Natural killer cell (primary cell): ENCODE measurements around the gene AP1S1. TPM values are rescaled to one million over a fixed set of nuclear protein-coding genes. Genes with fewer than 3 reads are reported as not detected.
A peak's percentile ranks its signal among the peaks of the same experiment; 100 is the strongest.
"Not testable (repeated sequence)": the region's sequence is repeated elsewhere in the genome, so short reads cannot be mapped to it uniquely, and the experiment has no call there.

Source experiments
- ATAC-seq, 3 donors: fragments of 150-1000 bp in 2 of 3; fragments of 200-7000 bp in 1 of 3; cut with Tn5 transposase; 1 replicate in 1 of 3; 2 replicates in 2 of 3; pipeline ENCODE4 v1.10.0; 2021; ENCODE audit warnings: mild to moderate bottlenecking in 2 of 3, moderate library complexity in 2 of 3
- DNase-seq, 2 donors: peaks; one replicate each; pipeline versions ENCODE4 v3.0.0 to v3.0.0-alpha.2; 2013 to 2021; ENCODE audit warnings: mixed read lengths in 1 of 2
- H3K27ac ChIP-seq: one replicate; pipeline ENCODE4 v1.5.1; 2013; ENCODE audit warnings: mild to moderate bottlenecking, low read length
- H3K27me3 ChIP-seq: one replicate; pipeline ENCODE4 v1.6.1; 2013; ENCODE audit warnings: low read length; ENCODE audit not compliant: control insufficient read depth, insufficient read depth
- H3K36me3 ChIP-seq: one replicate; pipeline ENCODE4 v1.6.1; 2013; ENCODE audit warnings: low read length; ENCODE audit not compliant: control insufficient read depth, insufficient read depth
- H3K4me1 ChIP-seq: one replicate; pipeline ENCODE4 v1.6.1; 2013; ENCODE audit warnings: low read length; ENCODE audit not compliant: control insufficient read depth, insufficient read depth
- H3K4me3 ChIP-seq: one replicate; pipeline ENCODE4 v1.5.1; 2013; ENCODE audit warnings: low read length
- H3K9me3 ChIP-seq: one replicate; pipeline ENCODE4 v1.6.1; 2013; ENCODE audit warnings: low read length; ENCODE audit not compliant: control insufficient read depth, insufficient read depth
- H3K27ac Mint-ChIP-seq, 2 donors: one replicate each; pipeline ENCODE4 v1.8.0; 2022; ENCODE audit warnings: mild to moderate bottlenecking in 2 of 2, mixed read lengths in 2 of 2, moderate library complexity in 1 of 2
- H3K27me3 Mint-ChIP-seq, 2 donors: one replicate each; pipeline ENCODE4 v1.8.0; 2022; ENCODE audit warnings: low read depth in 2 of 2, mixed read lengths in 2 of 2
- H3K36me3 Mint-ChIP-seq: one replicate; pipeline ENCODE4 v1.8.0; 2022; ENCODE audit warnings: mixed read lengths
- H3K4me1 Mint-ChIP-seq, 2 donors: one replicate each; pipeline ENCODE4 v1.8.0; 2022; ENCODE audit warnings: mixed read lengths in 2 of 2
- H3K4me3 Mint-ChIP-seq: one replicate; pipeline ENCODE4 v1.8.0; 2022; ENCODE audit warnings: mild to moderate bottlenecking, moderate library complexity, mixed read lengths
- H3K9me3 Mint-ChIP-seq, 2 donors: one replicate each; pipeline ENCODE4 v1.8.0; 2022; ENCODE audit warnings: mixed read lengths in 2 of 2
- WGBS: methylation state at CpG from one replicate; pipeline ENCODE4 v1.1.7; 2013; ENCODE audit warnings: missing lambda C conversion rate; ENCODE audit not compliant: insufficient coverage; 5-methylcytosine and 5-hydroxymethylcytosine counted together
- intact Hi-C: fragments of 100-400 bp; cut with micrococcal nuclease; formaldehyde crosslinking; loops from one replicate; pipeline ENCODE4 v1.14.2; 2022
- total RNA-seq, 4 donors: library from RNA; stranded (reverse); fragments of 120-200 nt in 1 of 4; gene quantifications; one replicate each; pipeline versions ENCODE4 v1.2.3 to v1.2.4, GENCODE V29; 2013 to 2022
- TF ChIP-seq, protein P1 (sequence below): fragments of 200-600 bp; IDR thresholded peaks from one replicate; pipeline ENCODE4 v1.8.0; 2022; ENCODE audit warnings: antibody characterized with exemption

The AP1S1 gene
- total RNA-seq, 3 donors from 2014 or later (not counting 1 experiment from before 2014, with no cell fraction given) = 4.3 to 7.0 (median 5.0) TPM

DNA sequence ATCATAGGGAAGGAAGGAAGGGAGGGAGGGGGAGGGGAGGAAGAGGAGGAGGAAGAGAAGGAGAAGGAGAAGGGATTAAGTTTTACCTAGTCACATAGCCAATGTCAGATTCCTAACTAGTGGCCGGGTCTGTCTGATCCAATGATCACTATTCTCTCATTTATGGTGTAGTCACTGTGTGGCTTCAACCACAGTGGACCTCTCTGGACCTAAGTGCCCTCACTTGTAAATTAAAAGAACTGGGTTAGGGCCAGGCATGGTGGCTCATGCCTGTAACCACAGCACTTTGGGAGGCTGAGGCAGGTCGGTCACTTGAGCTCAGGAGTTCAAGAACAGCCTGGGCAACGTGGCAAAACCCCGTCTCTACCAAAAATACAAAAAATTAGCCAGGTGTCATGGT is 34.0 kb upstream of the AP1S1 start:
- intact Hi-C loops = no loop called here
- Mint-ChIP-seq H3K4me1 (peaks cover 20 to 21% of the 10 kb centered on the region in 2 donors), H3K27me3 (peaks cover 12 to 18% of the 10 kb centered on the region in 2 donors), H3K4me3 (no peak overlapping the region), H3K36me3 (no peaks in the 10 kb centered on the region), H3K27ac (no peak overlapping the region), H3K9me3 (no peaks in the 10 kb centered on the region)
- TF ChIP-seq, protein P1, sequence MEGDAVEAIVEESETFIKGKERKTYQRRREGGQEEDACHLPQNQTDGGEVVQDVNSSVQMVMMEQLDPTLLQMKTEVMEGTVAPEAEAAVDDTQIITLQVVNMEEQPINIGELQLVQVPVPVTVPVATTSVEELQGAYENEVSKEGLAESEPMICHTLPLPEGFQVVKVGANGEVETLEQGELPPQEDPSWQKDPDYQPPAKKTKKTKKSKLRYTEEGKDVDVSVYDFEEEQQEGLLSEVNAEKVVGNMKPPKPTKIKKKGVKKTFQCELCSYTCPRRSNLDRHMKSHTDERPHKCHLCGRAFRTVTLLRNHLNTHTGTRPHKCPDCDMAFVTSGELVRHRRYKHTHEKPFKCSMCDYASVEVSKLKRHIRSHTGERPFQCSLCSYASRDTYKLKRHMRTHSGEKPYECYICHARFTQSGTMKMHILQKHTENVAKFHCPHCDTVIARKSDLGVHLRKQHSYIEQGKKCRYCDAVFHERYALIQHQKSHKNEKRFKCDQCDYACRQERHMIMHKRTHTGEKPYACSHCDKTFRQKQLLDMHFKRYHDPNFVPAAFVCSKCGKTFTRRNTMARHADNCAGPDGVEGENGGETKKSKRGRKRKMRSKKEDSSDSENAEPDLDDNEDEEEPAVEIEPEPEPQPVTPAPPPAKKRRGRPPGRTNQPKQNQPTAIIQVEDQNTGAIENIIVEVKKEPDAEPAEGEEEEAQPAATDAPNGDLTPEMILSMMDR = no peak
- ATAC-seq (no peak), DNase-seq (no peak)
- Histone ChIP-seq H3K36me3 (no peaks in the 10 kb centered on the region), H3K9me3 (no peaks in the 10 kb centered on the region), H3K4me3 (no peak overlapping the region), H3K27me3 (peaks cover under 1% of the 10 kb centered on the region), H3K27ac (no peak overlapping the region), H3K4me1 (peaks cover 20% of the 10 kb centered on the region)
- 77% methylated on average over 4 of the region's 4 CpGs for WGBS

DNA sequence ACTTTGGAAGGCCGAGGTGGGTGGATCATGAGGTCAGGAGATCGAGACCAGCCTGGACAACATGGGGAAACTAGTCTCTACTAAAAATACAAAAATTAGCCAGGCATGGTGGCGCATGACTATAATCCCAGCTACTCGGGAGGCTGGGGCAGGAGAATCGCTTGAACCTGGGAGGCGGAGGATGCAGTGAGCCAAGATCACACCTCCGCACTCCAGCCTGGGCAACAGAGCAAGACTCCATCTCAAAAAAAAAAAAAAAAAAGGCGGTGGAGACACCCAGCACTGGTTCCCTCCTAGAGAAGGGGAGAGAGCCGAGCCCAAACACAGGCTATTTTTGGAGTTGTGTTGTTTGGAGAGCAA is 32.7 kb upstream of the AP1S1 start:
- H3K9me3 Mint-ChIP-seq, H3K36me3 ChIP-seq, intact Hi-C loops, H3K27ac ChIP-seq, H3K9me3 ChIP-seq, ATAC-seq, H3K36me3 Mint-ChIP-seq, H3K27me3 ChIP-seq, DNase-seq, H3K4me3 ChIP-seq: not testable (repeated sequence)
- Mint-ChIP-seq H3K27ac (peak overlapping the region in 1 of 2 donors; percentile 79), H3K4me1 (peaks cover 32 to 33% of the 10 kb centered on the region in 2 donors), H3K27me3 (peaks cover 12 to 21% of the 10 kb centered on the region in 2 donors), H3K4me3 (peak overlapping the region; percentile 14)
- WGBS = 87% methylated on average over 8 of the region's 9 CpGs
- H3K4me1 ChIP-seq = peaks cover 33% of the 10 kb centered on the region

- WGBS = 32% methylated on average over 17 of the region's 17 CpGs
- Mint-ChIP-seq H3K4me1 (peaks cover 39% of the 10 kb centered on the region in 2 donors), H3K27ac (peak overlapping the region in 1 of 2 donors; percentile 79), H3K27me3 (peaks cover 12 to 21% of the 10 kb centered on the region in 2 donors), H3K4me3 (peak overlapping the region; percentile 14), H3K9me3 (no peaks in the 10 kb centered on the region), H3K36me3 (no peaks in the 10 kb centered on the region)
- Histone ChIP-seq H3K9me3 (no peaks in the 10 kb centered on the region), H3K27ac (no peak overlapping the region), H3K27me3 (peaks cover 3% of the 10 kb centered on the region), H3K36me3 (no peaks in the 10 kb centered on the region), H3K4me3 (no peak overlapping the region), H3K4me1 (peaks cover 40% of the 10 kb centered on the region)
- intact Hi-C loops = no loop called here
- TF ChIP-seq, protein P1 = no peak
- ATAC-seq (no peak), DNase-seq (no peak)
Observed at GRCh38 chr7:101121991-101122932, 32.0 kb upstream of the AP1S1 start.

DNA sequence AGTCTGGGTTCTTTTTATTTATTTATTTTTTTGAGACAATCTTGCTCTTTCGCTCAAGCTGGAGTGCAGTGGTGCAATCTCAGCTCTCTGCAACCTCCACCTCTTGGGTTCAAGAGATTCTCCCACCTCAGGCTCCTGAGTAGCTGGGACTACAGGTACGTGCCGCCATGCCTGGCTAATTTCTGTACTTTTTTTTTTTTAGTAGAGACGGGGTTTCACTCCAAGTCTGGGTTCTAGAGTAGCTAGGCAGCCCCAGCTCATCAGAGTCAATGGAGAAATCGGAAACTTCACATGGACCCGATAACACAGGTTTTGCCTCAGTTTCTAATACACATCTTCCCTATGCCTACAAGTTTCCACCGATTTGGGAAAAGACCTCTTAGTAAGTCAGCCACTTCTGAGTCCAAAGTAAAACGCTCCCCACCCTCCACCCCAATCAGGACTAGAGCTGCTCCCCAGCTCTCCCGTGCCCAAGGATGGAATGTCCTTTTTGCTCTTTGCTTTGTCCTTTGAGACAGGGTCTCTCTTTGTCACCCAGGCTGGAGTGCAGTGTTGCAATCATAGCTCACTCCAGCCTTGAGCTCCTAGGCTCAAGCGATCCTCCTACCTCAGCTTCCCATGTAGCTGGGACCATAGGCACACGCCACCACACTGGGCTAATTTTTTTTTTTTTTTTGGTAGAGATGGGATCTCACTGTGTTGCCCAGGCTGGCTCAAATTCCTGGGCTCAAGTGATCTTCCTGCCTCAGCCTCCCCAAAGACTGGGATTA is 31.2 kb upstream of the AP1S1 start:
- WGBS = 96% methylated on average over 10 of the region's 11 CpGs
- H3K9me3 Mint-ChIP-seq = no peaks in the 10 kb centered on the region
- H3K9me3 ChIP-seq = no peaks in the 10 kb centered on the region
- H3K27ac ChIP-seq = no peak overlapping the region
- no peak overlapping the region for H3K27ac Mint-ChIP-seq
- intact Hi-C loops = no loop called here
- TF ChIP-seq, protein P1 = no peak
- H3K36me3 ChIP-seq = no peaks in the 10 kb centered on the region
- H3K4me1 ChIP-seq = peaks cover 48% of the 10 kb centered on the region
- H3K36me3 Mint-ChIP-seq = no peaks in the 10 kb centered on the region
- H3K4me3 Mint-ChIP-seq = no peak overlapping the region
- ATAC-seq (no peak), DNase-seq (no peak)
- H3K27me3 Mint-ChIP-seq = peaks cover 12 to 24% of the 10 kb centered on the region in 2 donors
- H3K4me1 Mint-ChIP-seq = peaks cover 47 to 48% of the 10 kb centered on the region in 2 donors
- H3K4me3 ChIP-seq = no peak overlapping the region
- peaks cover 4% of the 10 kb centered on the region for H3K27me3 ChIP-seq
